Stimulated activated naive CD8-positive, alpha-beta T cell treated with anti-CD3 and anti-CD28 coated beads, Interleukin-15, Interleukin-2, amounts not matched to agents 100 ng/mL and 50 ng/mL, for 24 hours (primary cell): ENCODE measurements around the gene EIF4A3.

Source experiments
- H3K27ac Mint-ChIP-seq: one replicate; pipeline ENCODE4 v1.8.0; 2021; ENCODE audit warnings: mild to moderate bottlenecking, mixed read lengths
- H3K27me3 Mint-ChIP-seq: one replicate; pipeline ENCODE4 v1.8.0; 2021; ENCODE audit warnings: mixed read lengths
- H3K36me3 Mint-ChIP-seq: one replicate; pipeline ENCODE4 v1.8.0; 2021; ENCODE audit warnings: low read depth, mixed read lengths
- H3K4me1 Mint-ChIP-seq: one replicate; pipeline ENCODE4 v1.8.0; 2021; ENCODE audit warnings: low read depth, mixed read lengths
- H3K4me3 Mint-ChIP-seq: one replicate; pipeline ENCODE4 v1.8.0; 2021; ENCODE audit warnings: mild to moderate bottlenecking, mixed read lengths
- H3K9me3 Mint-ChIP-seq: one replicate; pipeline ENCODE4 v1.8.0; 2021; ENCODE audit warnings: mixed read lengths

Gene EIF4A3

DNA sequence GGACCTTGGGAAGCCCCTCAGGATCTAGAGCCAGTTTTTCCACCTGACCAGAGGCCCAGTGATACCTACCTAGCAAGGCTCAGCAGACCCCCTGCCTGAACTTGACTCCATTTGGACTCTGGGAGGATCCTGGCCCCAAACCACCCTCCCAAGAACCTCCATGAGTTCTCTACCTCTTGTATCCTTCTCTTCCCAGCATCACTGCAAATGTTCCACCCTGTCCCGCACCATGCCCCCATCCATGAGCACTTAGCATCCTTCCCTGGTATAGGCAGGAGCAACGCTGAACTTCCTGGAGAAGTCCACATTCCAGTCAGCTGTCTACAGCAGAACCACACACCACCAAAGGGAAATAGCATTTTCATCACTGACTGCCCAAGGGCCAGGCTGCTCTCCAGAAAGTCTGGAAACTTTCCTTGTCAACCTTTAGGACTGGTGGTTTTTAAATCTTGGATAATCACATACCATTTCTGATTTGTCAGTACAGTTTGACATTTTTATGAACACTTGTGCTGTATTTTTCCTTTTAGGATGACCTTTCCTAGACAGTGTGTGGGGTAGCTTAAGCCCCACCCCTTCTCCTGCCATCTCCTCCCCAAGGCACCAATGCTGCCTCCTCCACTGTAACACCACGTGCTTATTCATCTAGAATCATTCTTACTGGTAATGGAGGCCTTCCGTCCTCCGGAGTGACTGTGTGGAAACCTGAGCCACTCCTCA, 13.9 kb downstream of the EIF4A3 start:
- H3K4me3 Mint-ChIP-seq = no peak overlapping the region
- H3K36me3 Mint-ChIP-seq = peaks cover 54% of the 10 kb centered on the region
- H3K4me1 Mint-ChIP-seq = no peaks in the 10 kb centered on the region
- H3K27ac Mint-ChIP-seq = peak overlapping the region; percentile 29
- H3K27me3 Mint-ChIP-seq = peaks cover 13% of the 10 kb centered on the region
- H3K9me3 Mint-ChIP-seq = no peaks in the 10 kb centered on the region

- Mint-ChIP-seq H3K27ac (no peak overlapping the region), H3K9me3 (no peaks in the 10 kb centered on the region), H3K36me3 (peaks cover 34% of the 10 kb centered on the region), H3K4me1 (no peaks in the 10 kb centered on the region), H3K4me3 (no peak overlapping the region), H3K27me3 (peaks cover 27% of the 10 kb centered on the region)
Measured at GRCh38 chr17:80130992-80131391, 15.9 kb downstream of the EIF4A3 start.

GRCh38 chr17:80129006-80129565, 17.8 kb downstream of the EIF4A3 start:
- Mint-ChIP-seq H3K4me3 (no peak overlapping the region), H3K9me3 (no peaks in the 10 kb centered on the region), H3K36me3 (peaks cover 17% of the 10 kb centered on the region), H3K4me1 (no peaks in the 10 kb centered on the region), H3K27ac (no peak overlapping the region), H3K27me3 (peaks cover 27% of the 10 kb centered on the region)

DNA sequence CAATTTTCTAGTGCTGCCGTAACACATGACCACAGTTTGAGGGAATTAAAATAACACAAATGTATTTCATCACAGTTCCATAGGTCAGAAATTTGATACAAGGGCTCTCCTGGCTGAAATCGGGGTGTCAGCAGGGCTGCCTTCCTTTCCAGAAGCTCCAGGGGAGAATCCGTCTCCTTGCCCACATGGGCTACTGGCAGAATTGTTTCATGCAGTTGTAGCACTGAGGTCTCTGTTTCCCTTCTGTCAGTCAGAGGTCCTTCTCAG, 20.5 kb downstream of the EIF4A3 start:
- no peaks in the 10 kb centered on the region for H3K36me3 Mint-ChIP-seq
- no peaks in the 10 kb centered on the region for H3K9me3 Mint-ChIP-seq
- H3K27me3 Mint-ChIP-seq = peaks cover 27% of the 10 kb centered on the region
- H3K4me3 Mint-ChIP-seq = no peak overlapping the region
- no peak overlapping the region for H3K27ac Mint-ChIP-seq
- no peaks in the 10 kb centered on the region for H3K4me1 Mint-ChIP-seq

GRCh38 chr17:80125656-80126448, 21.1 kb downstream of the EIF4A3 start:
- H3K27ac Mint-ChIP-seq = no peak overlapping the region
- peaks cover 27% of the 10 kb centered on the region for H3K27me3 Mint-ChIP-seq
- H3K9me3 Mint-ChIP-seq = no peaks in the 10 kb centered on the region
- H3K4me1 Mint-ChIP-seq = no peaks in the 10 kb centered on the region
- H3K36me3 Mint-ChIP-seq = no peaks in the 10 kb centered on the region
- no peak overlapping the region for H3K4me3 Mint-ChIP-seq

- no peaks in the 10 kb centered on the region for H3K4me1 Mint-ChIP-seq
Measured at GRCh38 chr17:80124351-80124981, 22.5 kb downstream of the EIF4A3 start.

GRCh38 chr17:80123791-80124190, 23.1 kb downstream of the EIF4A3 start:
- Mint-ChIP-seq H3K27ac (no peak overlapping the region), H3K4me3 (no peak overlapping the region), H3K9me3 (no peaks in the 10 kb centered on the region), H3K27me3 (peaks cover 19% of the 10 kb centered on the region), H3K4me1 (no peaks in the 10 kb centered on the region), H3K36me3 (no peaks in the 10 kb centered on the region)

More at GRCh38 chr17:80124351-80124981, 22.5 kb downstream of the EIF4A3 start:
- Mint-ChIP-seq H3K27me3 (peaks cover 24% of the 10 kb centered on the region), H3K9me3 (no peaks in the 10 kb centered on the region), H3K27ac (no peak overlapping the region), H3K36me3 (no peaks in the 10 kb centered on the region), H3K4me3 (no peak overlapping the region)

GRCh38 chr17:80122926-80123505, 23.9 kb downstream of the EIF4A3 start:
- H3K27ac Mint-ChIP-seq = no peak overlapping the region
- no peaks in the 10 kb centered on the region for H3K4me1 Mint-ChIP-seq

DNA sequence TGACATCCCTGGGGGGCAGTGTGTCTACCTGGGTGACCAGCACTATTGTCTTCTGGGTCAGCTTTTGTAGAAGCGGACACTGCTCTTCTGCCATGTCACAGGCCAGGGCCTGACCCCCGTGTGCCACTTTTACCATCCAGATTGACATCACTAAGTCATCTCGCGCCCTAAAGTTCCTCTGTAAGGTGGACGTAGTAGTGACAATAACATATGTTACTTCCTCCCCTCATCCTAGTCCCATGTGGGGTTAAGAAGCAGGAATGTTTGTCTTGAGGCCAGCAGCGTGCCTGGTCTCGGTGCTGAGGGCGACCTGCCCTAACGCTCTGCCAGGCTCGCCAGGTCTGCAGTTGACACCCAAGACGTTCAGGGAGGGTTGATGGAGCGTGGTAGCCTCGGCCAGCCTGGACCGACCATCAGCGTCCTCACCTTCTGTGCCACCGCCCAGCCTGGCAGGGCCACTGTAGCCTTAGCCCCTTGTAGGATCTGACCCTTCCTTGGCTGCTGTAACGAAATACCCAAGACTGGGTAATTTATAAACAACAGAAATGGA, 24.8 kb downstream of the EIF4A3 start:
- H3K9me3 Mint-ChIP-seq = no peaks in the 10 kb centered on the region
- H3K4me3 Mint-ChIP-seq = no peak overlapping the region
- no peak overlapping the region for H3K27ac Mint-ChIP-seq
- H3K36me3 Mint-ChIP-seq = no peaks in the 10 kb centered on the region
- H3K4me1 Mint-ChIP-seq = no peaks in the 10 kb centered on the region
- peaks cover 7% of the 10 kb centered on the region for H3K27me3 Mint-ChIP-seq

More at GRCh38 chr17:80122926-80123505, 23.9 kb downstream of the EIF4A3 start:
- Mint-ChIP-seq H3K36me3 (no peaks in the 10 kb centered on the region), H3K4me3 (no peak overlapping the region), H3K9me3 (no peaks in the 10 kb centered on the region), H3K27me3 (peaks cover 13% of the 10 kb centered on the region)

- H3K4me3 Mint-ChIP-seq = no peak overlapping the region
- H3K4me1 Mint-ChIP-seq = no peaks in the 10 kb centered on the region
- H3K9me3 Mint-ChIP-seq = no peaks in the 10 kb centered on the region
- H3K27me3 Mint-ChIP-seq = no peaks in the 10 kb centered on the region
- no peak overlapping the region for H3K27ac Mint-ChIP-seq
- H3K36me3 Mint-ChIP-seq = no peaks in the 10 kb centered on the region
Measured at GRCh38 chr17:80119839-80120238, 27.1 kb downstream of the EIF4A3 start.

DNA sequence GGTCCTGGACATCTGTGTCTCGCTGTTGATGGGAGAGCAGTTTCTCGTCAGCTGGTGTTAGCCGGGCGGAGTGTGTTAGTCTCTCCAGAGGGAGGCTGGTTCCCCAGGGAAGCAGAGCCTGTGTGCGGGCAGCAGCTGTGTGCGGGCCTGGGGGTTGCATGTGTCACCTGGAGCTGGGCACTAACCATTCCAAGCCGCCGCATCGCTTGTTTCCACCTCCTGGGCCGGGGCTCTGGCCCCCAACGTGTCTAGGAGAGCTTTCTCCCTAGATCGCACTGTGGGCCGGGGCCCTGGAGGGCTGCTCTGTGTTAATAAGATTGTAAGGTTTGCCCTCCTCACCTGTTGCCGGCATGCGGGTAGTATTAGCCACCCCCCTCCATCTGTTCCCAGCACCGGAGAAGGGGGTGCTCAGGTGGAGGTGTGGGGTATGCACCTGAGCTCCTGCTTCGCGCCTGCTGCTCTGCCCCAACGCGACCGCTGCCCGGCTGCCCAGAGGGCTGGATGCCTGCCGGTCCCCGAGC, 27.6 kb downstream of the EIF4A3 start:
- H3K27ac Mint-ChIP-seq = no peak overlapping the region
- no peaks in the 10 kb centered on the region for H3K9me3 Mint-ChIP-seq
- no peaks in the 10 kb centered on the region for H3K4me1 Mint-ChIP-seq
- H3K27me3 Mint-ChIP-seq = no peaks in the 10 kb centered on the region
- H3K36me3 Mint-ChIP-seq = no peaks in the 10 kb centered on the region
- H3K4me3 Mint-ChIP-seq = no peak overlapping the region

GRCh38 chr17:80118601-80119270, 28.2 kb downstream of the EIF4A3 start:
- Mint-ChIP-seq H3K27me3 (no peaks in the 10 kb centered on the region), H3K27ac (no peak overlapping the region), H3K36me3 (no peaks in the 10 kb centered on the region), H3K9me3 (no peaks in the 10 kb centered on the region), H3K4me3 (no peak overlapping the region), H3K4me1 (no peaks in the 10 kb centered on the region)

GRCh38 chr17:80117491-80118401, 29.2 kb downstream of the EIF4A3 start:
- Mint-ChIP-seq H3K4me3 (no peak overlapping the region), H3K27me3 (no peaks in the 10 kb centered on the region), H3K9me3 (no peaks in the 10 kb centered on the region), H3K36me3 (no peaks in the 10 kb centered on the region), H3K4me1 (no peaks in the 10 kb centered on the region), H3K27ac (no peak overlapping the region)
